ENCODE measurements around the gene ARL8A.
"Not testable (repeated sequence)": the region's sequence is repeated elsewhere in the genome, so short reads cannot be mapped to it uniquely, and the experiment has no call there.

The ARL8A gene

GRCh38 chr1:202144402-202145067, at the start of gene ARL8A:
TSS of gene ARL8A (minus strand) at chr1:202144737. CDS start at chr1:202144572, 165 bp downstream.
- peak; percentile 58 for DNase-seq (ENCODE audit: low spot score)

GRCh38 chr1:202194328-202194648, 49.8 kb upstream of the ARL8A start:
- DNase-seq (ENCODE audit: low spot score): no peak

GRCh38 chr1:202193614-202194327, 49.2 kb upstream of the ARL8A start, which contains the start of gene LGR6:
TSS of gene LGR6 (plus strand) at chr1:202193799. CDS start at chr1:202193990, 191 bp downstream.
- DNase-seq (ENCODE audit: low spot score): no peak

- DNase-seq (ENCODE audit: low spot score): peak; percentile 54
Measured at GRCh38 chr1:202192770-202193613, 48.5 kb upstream of the ARL8A start.

- DNase-seq (ENCODE audit: low spot score): not testable (repeated sequence)
Measured at GRCh38 chr1:202191391-202191790, 46.9 kb upstream of the ARL8A start.

GRCh38 chr1:202189918-202190715, 45.6 kb upstream of the ARL8A start:
- DNase-seq (ENCODE audit: low spot score): no peak

- peak; percentile 71 for DNase-seq (ENCODE audit: low spot score)
Measured at GRCh38 chr1:202189001-202189790, 44.7 kb upstream of the ARL8A start.

- no peak for DNase-seq (ENCODE audit: low spot score)
Measured at GRCh38 chr1:202187697-202188407, 43.3 kb upstream of the ARL8A start.

GRCh38 chr1:202187041-202187671, 42.6 kb upstream of the ARL8A start:
- DNase-seq (ENCODE audit: low spot score): no peak

- no peak for DNase-seq (ENCODE audit: low spot score)
Measured at GRCh38 chr1:202186327-202186726, 41.8 kb upstream of the ARL8A start.

GRCh38 chr1:202184750-202185460, 40.4 kb upstream of the ARL8A start:
- peak; percentile 68 for DNase-seq (ENCODE audit: low spot score)

GRCh38 chr1:202182040-202182877, 37.7 kb upstream of the ARL8A start:
- no peak for DNase-seq (ENCODE audit: low spot score)

- no peak for DNase-seq (ENCODE audit: low spot score)
Measured at GRCh38 chr1:202181586-202181985, 37.0 kb upstream of the ARL8A start.

- not testable (repeated sequence) for DNase-seq (ENCODE audit: low spot score)
Measured at GRCh38 chr1:202180751-202181139, 36.2 kb upstream of the ARL8A start.

GRCh38 chr1:202179828-202180750, 35.6 kb upstream of the ARL8A start:
- no peak for DNase-seq (ENCODE audit: low spot score)

- DNase-seq (ENCODE audit: low spot score): no peak
Measured at GRCh38 chr1:202176949-202177927, 32.7 kb upstream of the ARL8A start.
